A549 (cell line): ENCODE measurements around the gene EMX1. TPM values are rescaled to one million over a fixed set of nuclear protein-coding genes. Genes with fewer than 3 reads are reported as not detected.
A peak's percentile ranks its signal among the peaks of the same experiment; 100 is the strongest.

ENCODE experiments used
- ATAC-seq, 2 experiments: fragments of 200-7000 bp in 1 of 2; fragments of >200 bp in 1 of 2; cut with Nextera tagmentation in 1 of 2; cut with Tn5 transposase in 1 of 2; 3 replicates each; pipeline versions ENCODE4 v1.8.0 to v1.9.1; 2018 to 2020; ENCODE audit warnings: mild to moderate bottlenecking in 1 of 2, moderate library complexity in 1 of 2
- CTCF ChIA-PET: fragments of 300-600 bp; sonication (Branson Sonifier 250); formaldehyde crosslinking; extraction: SDS; loops from one replicate; lab custom pipeline; 2021; ENCODE audit warnings: antibody characterized with exemption, inconsistent platforms; lab: Yijun Ruan, JAX
- POLR2A ChIA-PET: fragments of 350-600 bp; formaldehyde crosslinking; extraction: SDS; loops from one replicate; lab custom pipeline; 2021; ENCODE audit warnings: antibody characterized with exemption, inconsistent platforms; lab: Yijun Ruan, JAX
- DNase-seq, 2 experiments: peaks; one replicate each; pipeline versions ENCODE4 v3.0.0 to v3.0.0-alpha.2; 2011 to 2016; ENCODE audit warnings: low read depth in 1 of 2, low spot score in 1 of 2
- FAIRE-seq: peaks from 2 replicates; lab custom pipeline; 2011; peaks lifted over from hg19 to GRCh38; lab: Jason Lieb, UNC
- H3K27ac ChIP-seq, 2 experiments: fragments of >200 bp; sonication (Bioruptor Twin); formaldehyde crosslinking; 3 replicates each; pipeline ENCODE4 v1.5.1; 2016 to 2017
- H3K4me1 ChIP-seq: fragments of >200 bp; sonication (Bioruptor Twin); formaldehyde crosslinking; 3 replicates; pipeline ENCODE4 v1.6.1; 2016
- H3K4me2 ChIP-seq: fragments of >200 bp; sonication (Bioruptor Twin); formaldehyde crosslinking; 3 replicates; pipeline ENCODE4 v1.6.1; 2016
- H3K4me3 ChIP-seq: fragments of >200 bp; sonication (Bioruptor Twin); formaldehyde crosslinking; 3 replicates; pipeline ENCODE4 v1.5.1; 2016
- H3K9me3 ChIP-seq: fragments of >200 bp; sonication (Bioruptor Twin); formaldehyde crosslinking; 3 replicates; pipeline ENCODE4 v1.6.1; 2016
- BHLHE40 ChIP-seq: IDR thresholded peaks from 2 replicates; pipeline ENCODE4 v1.6.1; 2012; ENCODE audit warnings: low read depth, low read length, inconsistent platforms
- EP300 ChIP-seq, 2 experiments: fragments of >200 bp; sonication (Bioruptor Twin); formaldehyde crosslinking; IDR thresholded peaks; 2 replicates in 1 of 2; 3 replicates in 1 of 2; pipeline ENCODE4 v1.6.1; 2016 to 2017
- FOSB ChIP-seq: fragments of 250-450 bp; sonication (Bioruptor Pico); IDR thresholded peaks from 2 replicates; pipeline ENCODE4 v1.5.0; 2020; ENCODE audit warnings: mild to moderate bottlenecking, moderate library complexity
- GATA3 ChIP-seq: IDR thresholded peaks from 2 replicates; pipeline ENCODE4 v1.6.1; 2012; ENCODE audit warnings: borderline replicate concordance
- HOXB13 ChIP-seq: fragments of 250-450 bp; sonication (Bioruptor Pico); IDR thresholded peaks from 2 replicates; pipeline ENCODE4 v1.5.0; 2020; ENCODE audit warnings: low read depth, mild to moderate bottlenecking, moderate library complexity
- JUN ChIP-seq, 2 experiments: fragments of >200 bp; sonication (Bioruptor Twin); formaldehyde crosslinking; IDR thresholded peaks; 2 replicates in 1 of 2; 3 replicates in 1 of 2; pipeline ENCODE4 v1.6.1; 2016 to 2017
- MAX ChIP-seq: IDR thresholded peaks from 2 replicates; pipeline ENCODE4 v1.6.1; 2012
- MAZ ChIP-seq: fragments of 150-350 bp; IDR thresholded peaks from 2 replicates; pipeline ENCODE4 v1.6.1; 2014; ENCODE audit warnings: antibody characterized with exemption, low read depth, low read length, borderline replicate concordance
- NFE2L2 ChIP-seq: fragments of 150-350 bp; conservative IDR thresholded peaks from 2 replicates; pipeline ENCODE4 v1.6.1; 2014; ENCODE audit warnings: low read length
- RAD21 ChIP-seq, 2 experiments: fragments of >200 bp in 1 of 2; sonication (Bioruptor Twin) in 1 of 2; formaldehyde crosslinking in 1 of 2; IDR thresholded peaks in 1 of 2; conservative IDR thresholded peaks in 1 of 2; 2 replicates in 1 of 2; 3 replicates in 1 of 2; pipeline ENCODE4 v1.6.1; 2012 to 2018; ENCODE audit warnings: inconsistent platforms in 1 of 2
- RARB ChIP-seq: fragments of 250-450 bp; sonication (Bioruptor Pico); IDR thresholded peaks from 2 replicates; pipeline ENCODE4 v1.8.0; 2021; ENCODE audit warnings: mild to moderate bottlenecking, moderate library complexity
- RCOR1 ChIP-seq: fragments of 150-350 bp; IDR thresholded peaks from 2 replicates; pipeline ENCODE4 v1.6.1; 2014; ENCODE audit warnings: antibody characterized with exemption, low read length, low read depth
- RNF2 ChIP-seq: fragments of 200-600 bp; sonication (generic); IDR thresholded peaks from 2 replicates; pipeline ENCODE4 v1.6.1; 2016; ENCODE audit warnings: low read depth, mild to moderate bottlenecking, antibody characterized with exemption, moderate library complexity, borderline replicate concordance
- SMC3 ChIP-seq: fragments of >200 bp; sonication (Bioruptor Twin); formaldehyde crosslinking; IDR thresholded peaks from 3 replicates; pipeline ENCODE4 v1.6.1; 2018; ENCODE audit warnings: inconsistent platforms
- TFCP2L1 ChIP-seq: fragments of 250-450 bp; sonication (Bioruptor Pico); IDR thresholded peaks from 2 replicates; pipeline ENCODE4 v1.5.0; 2021; ENCODE audit warnings: mild to moderate bottlenecking
- ZNF302 ChIP-seq: fragments of 250-450 bp; sonication (Bioruptor Pico); IDR thresholded peaks from 2 replicates; pipeline ENCODE4 v1.9.0; 2021; ENCODE audit warnings: inconsistent platforms, mild to moderate bottlenecking, moderate library complexity
- WGBS: methylation state at CpG from one replicate; pipeline ENCODE4 v1.1.6; 2017; ENCODE audit errors: missing lambda C conversion rate; 5-methylcytosine and 5-hydroxymethylcytosine counted together
- polyA plus RNA-seq, 4 experiments: library from polyadenylated mRNA; depleted of rRNA in 3 of 4; stranded (reverse); fragments of >200 nt; fragmentation: RNase III in 1 of 4; extraction: RNeasy Plus Mini Kit Qiagen cat#74134 plus additional on column Dnase treatment in 1 of 4; gene quantifications; 2 replicates in 3 of 4; 3 replicates in 1 of 4; pipeline ENCODE4 v1.2.3, GENCODE V29; 2011 to 2017
- TF ChIP-seq, protein P1 (sequence below): fragments of >200 bp; sonication (Bioruptor Twin); formaldehyde crosslinking; IDR thresholded peaks from 3 replicates; pipeline ENCODE4 v1.5.1; 2016
- TF ChIP-seq, protein P2 (sequence below): fragments of 150-350 bp; IDR thresholded peaks from 2 replicates; pipeline ENCODE4 v1.6.1; 2014; ENCODE audit warnings: low read depth, mild to moderate bottlenecking, low read length

The EMX1 gene
- polyA plus RNA-seq, 2 of the 4 experiments (the other 2 are of a cell fraction): 0.05 TPM; not detected in 1

GRCh38 chr2:72892506-72893173, 24.7 kb upstream of the EMX1 start:
- no peak for FAIRE-seq
- POLR2A ChIA-PET: interaction anchor here (1.0 kb wide), 1 partner anchor 285 kb away, joined by 5 read pairs; no protein-coding TSS in a partner anchor
- 12% methylated on average over 11 of the region's 11 CpGs for WGBS

GRCh38 chr2:72893594-72894319, 23.6 kb upstream of the EMX1 start:
- peak; percentile 77 for TF ChIP-seq SMC3
- no peak for TF ChIP-seq RCOR1
- TF ChIP-seq, protein P1, sequence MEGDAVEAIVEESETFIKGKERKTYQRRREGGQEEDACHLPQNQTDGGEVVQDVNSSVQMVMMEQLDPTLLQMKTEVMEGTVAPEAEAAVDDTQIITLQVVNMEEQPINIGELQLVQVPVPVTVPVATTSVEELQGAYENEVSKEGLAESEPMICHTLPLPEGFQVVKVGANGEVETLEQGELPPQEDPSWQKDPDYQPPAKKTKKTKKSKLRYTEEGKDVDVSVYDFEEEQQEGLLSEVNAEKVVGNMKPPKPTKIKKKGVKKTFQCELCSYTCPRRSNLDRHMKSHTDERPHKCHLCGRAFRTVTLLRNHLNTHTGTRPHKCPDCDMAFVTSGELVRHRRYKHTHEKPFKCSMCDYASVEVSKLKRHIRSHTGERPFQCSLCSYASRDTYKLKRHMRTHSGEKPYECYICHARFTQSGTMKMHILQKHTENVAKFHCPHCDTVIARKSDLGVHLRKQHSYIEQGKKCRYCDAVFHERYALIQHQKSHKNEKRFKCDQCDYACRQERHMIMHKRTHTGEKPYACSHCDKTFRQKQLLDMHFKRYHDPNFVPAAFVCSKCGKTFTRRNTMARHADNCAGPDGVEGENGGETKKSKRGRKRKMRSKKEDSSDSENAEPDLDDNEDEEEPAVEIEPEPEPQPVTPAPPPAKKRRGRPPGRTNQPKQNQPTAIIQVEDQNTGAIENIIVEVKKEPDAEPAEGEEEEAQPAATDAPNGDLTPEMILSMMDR: peak; percentile 68
- TF ChIP-seq RAD21 (conservative IDR thresholded peaks at IDR 0.05 in 1 of 2, IDR thresholded peaks at IDR 0.05 in 1 of 2): peak; percentile 75 to 80
- no peak for TF ChIP-seq HOXB13 (CRISPR knock-in tag)
- peak overlapping the region in 1 of 2 experiments; percentile 63; a peak in 4 of 6 replicates for H3K27ac ChIP-seq
- FAIRE-seq (no peak), ATAC-seq (peak; percentile 87 to 92), DNase-seq (peak; percentile 69 to 82)
- peaks cover 16% of the 10 kb centered on the region for H3K4me1 ChIP-seq
- ChIA-PET CTCF (interaction anchor here (0.6 to 13.9 kb wide), 69 partner anchors 8 to 1358 kb away, joined by 3 to 260 read pairs (median 9); partner anchors contain the start of gene EMX1), POLR2A (interaction anchor here (1.0 kb wide), 1 partner anchor 284 kb away, joined by 5 read pairs; no protein-coding TSS in a partner anchor)
- H3K4me2 ChIP-seq: no peak overlapping the region
- H3K4me3 ChIP-seq: no peak overlapping the region
- H3K9me3 ChIP-seq: no peaks in the 10 kb centered on the region
- WGBS: 45% methylated on average over 14 of the region's 15 CpGs

More at GRCh38 chr2:72892506-72893173, 24.7 kb upstream of the EMX1 start:
- Histone ChIP-seq H3K4me2 (no peak overlapping the region), H3K9me3 (no peaks in the 10 kb centered on the region), H3K4me1 (peaks cover 24% of the 10 kb centered on the region), H3K27ac (no peak overlapping the region), H3K4me3 (no peak overlapping the region)
- ATAC-seq: peak; percentile 89 to 92
- TF ChIP-seq EP300 (IDR thresholded peaks at IDR 0.05): no peak
- peak; percentile 81 to 85 for TF ChIP-seq RAD21 (conservative IDR thresholded peaks at IDR 0.05 in 1 of 2, IDR thresholded peaks at IDR 0.05 in 1 of 2)
- TF ChIP-seq, protein P1: peak; percentile 84
- no peak for TF ChIP-seq MAZ
- TF ChIP-seq, protein P2, sequence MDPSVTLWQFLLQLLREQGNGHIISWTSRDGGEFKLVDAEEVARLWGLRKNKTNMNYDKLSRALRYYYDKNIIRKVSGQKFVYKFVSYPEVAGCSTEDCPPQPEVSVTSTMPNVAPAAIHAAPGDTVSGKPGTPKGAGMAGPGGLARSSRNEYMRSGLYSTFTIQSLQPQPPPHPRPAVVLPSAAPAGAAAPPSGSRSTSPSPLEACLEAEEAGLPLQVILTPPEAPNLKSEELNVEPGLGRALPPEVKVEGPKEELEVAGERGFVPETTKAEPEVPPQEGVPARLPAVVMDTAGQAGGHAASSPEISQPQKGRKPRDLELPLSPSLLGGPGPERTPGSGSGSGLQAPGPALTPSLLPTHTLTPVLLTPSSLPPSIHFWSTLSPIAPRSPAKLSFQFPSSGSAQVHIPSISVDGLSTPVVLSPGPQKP: no peak
- TF ChIP-seq JUN (IDR thresholded peaks at IDR 0.05): 0 out of 5 replicates have a peak, but pooled peaks of 1 of the 2 experiments have one; percentile 24
- TF ChIP-seq SMC3: peak; percentile 87
- CTCF ChIA-PET: interaction anchor here (0.6 to 13.9 kb wide), 93 partner anchors 9 to 1704 kb away, joined by 3 to 260 read pairs (median 6); partner anchors contain the start of gene EMX1
- peak; percentile 80 to 85 for DNase-seq

- FAIRE-seq: no peak
These were observed 22.8 kb upstream of the EMX1 start for GRCh38 chr2:72894514-72894913.

More at GRCh38 chr2:72894514-72894913, 22.8 kb upstream of the EMX1 start:
- H3K4me2 ChIP-seq: no peak overlapping the region
- TF ChIP-seq FOSB (no peak), HOXB13 (CRISPR knock-in tag) (no peak), NFE2L2 (no peak), ZNF302 (CRISPR knock-in tag) (no peak), RNF2 (no peak), TFCP2L1 (CRISPR knock-in tag) (no peak), MAX (no peak), RARB (CRISPR knock-in tag) (no peak), GATA3 (no peak), BHLHE40 (no peak)
- TF ChIP-seq, protein P1: no peak
- TF ChIP-seq, all 56 proteins: peak for 0
- ChIA-PET POLR2A (interaction anchor here (0.6 kb wide), 1 partner anchor 283 kb away, joined by 3 read pairs; no protein-coding TSS in a partner anchor), CTCF (interaction anchor here (0.6 to 13.9 kb wide), 31 partner anchors 8 to 1359 kb away, joined by 3 to 260 read pairs (median 16); partner anchors contain the start of gene EMX1)
- peak overlapping the region in 1 of 2 experiments; percentile 63; a peak in 4 of 6 replicates for H3K27ac ChIP-seq
- DNase-seq (no peak), ATAC-seq (no peak)
- WGBS: 89% methylated on average over 9 of the region's 9 CpGs
- H3K9me3 ChIP-seq: no peaks in the 10 kb centered on the region
- H3K4me3 ChIP-seq: no peak overlapping the region
- peaks cover 11% of the 10 kb centered on the region; the same call in 1 of the 3 replicates for H3K4me1 ChIP-seq
